ENCODE measurements around the gene IL17B. TPM values are rescaled to one million over a fixed set of nuclear protein-coding genes. Genes with fewer than 3 reads are reported as not detected.

IL17B gene
- total RNA-seq, 1 experiment from 2014 or later: not detected

- H3K9me3 Mint-ChIP-seq: no peaks in the 10 kb centered on the region
- H3T11ph ChIP-seq (ENCODE audit: low read length): no peak overlapping the region
- H3K27me3 ChIP-seq (ENCODE audit: insufficient read depth, low read length): no peaks in the 10 kb centered on the region
- H3K4me2 ChIP-seq (ENCODE audit: insufficient read depth, insufficient read length, low read length): no peak overlapping the region
- no peak overlapping the region for H2BK15ac ChIP-seq (ENCODE audit: low read depth, low read length)
- H2BK12ac ChIP-seq (ENCODE audit: insufficient read length, low read depth, low read length): no peak overlapping the region
- no peak overlapping the region for H2AK5ac ChIP-seq (ENCODE audit: insufficient read length, low read length)
- peaks cover under 1% of the 10 kb centered on the region; the same call in 1 of the 2 replicates for H3K79me2 ChIP-seq (ENCODE audit: insufficient read depth, low read length)
- no peak overlapping the region for H2BK5ac ChIP-seq (ENCODE audit: insufficient read length, low read length)
- H4K20me1 ChIP-seq (ENCODE audit: control insufficient read depth, insufficient read depth, insufficient read length): no peaks in the 10 kb centered on the region
- no peak overlapping the region for H3K27ac Mint-ChIP-seq
- no peak overlapping the region for H3K4ac ChIP-seq (ENCODE audit: low read depth, low read length)
- no peak overlapping the region for H3K4me3 Mint-ChIP-seq
- no peaks in the 10 kb centered on the region; the same call in 1 of the 2 replicates for H3K4me1 ChIP-seq (ENCODE audit: insufficient read depth, low read length)
- no peak overlapping the region for H2AFZ ChIP-seq (ENCODE audit: low read length)
- H3K23ac ChIP-seq (ENCODE audit: insufficient read length, low read depth, low read length): no peak overlapping the region
- H3K56ac ChIP-seq (ENCODE audit: insufficient read length, low read depth, low read length): no peak overlapping the region
- TF ChIP-seq CTCF (conservative IDR thresholded peaks at IDR 0.05): no peak
- no peak overlapping the region for H2BK120ac ChIP-seq (ENCODE audit: low read depth, low read length, poor library complexity, severe bottlenecking)
- no CpG with 5 or more reads among the region's 4 CpGs for WGBS (ENCODE audit: extremely low coverage, insufficient read length, low lambda C conversion rate)
- H3K23me2 ChIP-seq (ENCODE audit: insufficient read length, low read depth, low read length, poor library complexity, severe bottlenecking): no peaks in the 10 kb centered on the region
- peaks cover 5% of the 10 kb centered on the region in 2 experiments for H3K4me1 Mint-ChIP-seq
- H2BK20ac ChIP-seq (ENCODE audit: low read depth, low read length, poor library complexity, severe bottlenecking): no peak overlapping the region
- peaks cover under 1% of the 10 kb centered on the region for H3K79me1 ChIP-seq (ENCODE audit: insufficient read depth, low read depth, low read length, poor library complexity, severe bottlenecking)
- H3K9me3 ChIP-seq (ENCODE audit: control insufficient read depth, low read depth, low read length): no peaks in the 10 kb centered on the region
- no peak overlapping the region for H3K18ac ChIP-seq (ENCODE audit: insufficient read length, low read depth, low read length)
- no peak for DNase-seq
- H3K27me3 Mint-ChIP-seq (ENCODE audit: low read depth): no peaks in the 10 kb centered on the region
- no peak overlapping the region for H4K91ac ChIP-seq (ENCODE audit: insufficient read length, low read depth, low read length)
- H4K5ac ChIP-seq (ENCODE audit: insufficient read length, low read depth, low read length): no peak overlapping the region
- peaks cover 34 to 86% (median 72%) of the 10 kb centered on the region in 3 experiments; a peak in 6 of 7 replicates for H3K36me3 Mint-ChIP-seq (ENCODE audit: insufficient read depth in 1 of 3, low read depth in 3 of 3)
- H4K8ac ChIP-seq (replicated peaks; ENCODE audit: insufficient read length, low read depth, low read length): no peak overlapping the region
- no peak overlapping the region for H3K14ac ChIP-seq (ENCODE audit: insufficient read depth, low read length)
- H3K9ac ChIP-seq (ENCODE audit: extremely low read depth, insufficient read length, low read length): no peak overlapping the region
- no peak overlapping the region for H3K27ac ChIP-seq (ENCODE audit: insufficient read length, low read depth, low read length)
Measured at GRCh38 chr5:149352169-149352568, 26.9 kb downstream of the IL17B start.

Data from H9 (cell line).